Neuronal stem cell (in vitro differentiated cells): ENCODE measurements around the gene RBCK1.

Experiments
- DNase-seq: peaks from one replicate; pipeline ENCODE4 v3.0.0-alpha.2; 2013; ENCODE audit warnings: low spot score
- H2AFZ ChIP-seq: one replicate; pipeline ENCODE4 v1.6.1; 2013; ENCODE audit warnings: mild to moderate bottlenecking, low read length, inconsistent platforms
- H2AK5ac ChIP-seq: 2 replicates; pipeline ENCODE4 v1.6.1; 2013; ENCODE audit warnings: low read depth, mild to moderate bottlenecking, inconsistent platforms, low read length, moderate library complexity, mixed read lengths
- H2BK120ac ChIP-seq: 2 replicates; pipeline ENCODE4 v1.6.1; 2013; ENCODE audit warnings: low read depth, mild to moderate bottlenecking, inconsistent platforms, low read length, moderate library complexity, mixed read lengths
- H2BK12ac ChIP-seq: one replicate; pipeline ENCODE4 v1.6.1; 2013; ENCODE audit warnings: low read length, inconsistent platforms
- H2BK15ac ChIP-seq: 2 replicates; pipeline ENCODE4 v1.6.1; 2013; ENCODE audit warnings: mild to moderate bottlenecking, low read length, inconsistent platforms, mixed read lengths
- H2BK5ac ChIP-seq: one replicate; pipeline ENCODE4 v1.6.1; 2013; ENCODE audit warnings: inconsistent platforms, mild to moderate bottlenecking, low read length, moderate library complexity
- H3K14ac ChIP-seq: one replicate; pipeline ENCODE4 v1.6.1; 2013; ENCODE audit warnings: low read length, inconsistent platforms
- H3K18ac ChIP-seq: 2 replicates; pipeline ENCODE4 v1.6.1; 2013; ENCODE audit warnings: low read length, inconsistent platforms
- H3K23ac ChIP-seq: 2 replicates; pipeline ENCODE4 v1.6.1; 2013; ENCODE audit warnings: low read depth, mild to moderate bottlenecking, mixed read lengths, low read length, inconsistent platforms; ENCODE audit not compliant: poor library complexity
- H3K27ac ChIP-seq: replicated peaks from 3 replicates; pipeline ENCODE4 v1.5.1; 2013; ENCODE audit warnings: low read length, inconsistent platforms
- H3K27me3 ChIP-seq, 3 experiments: 2 replicates each; pipeline ENCODE4 v1.6.1; 2013; ENCODE audit warnings: low read length in 3 of 3, mild to moderate bottlenecking in 2 of 3, inconsistent platforms in 1 of 3, low read depth in 1 of 3, mixed read lengths in 1 of 3, moderate library complexity in 1 of 3; ENCODE audit not compliant: control insufficient read depth in 3 of 3, insufficient read depth in 3 of 3
- H3K36me3 ChIP-seq, 2 donors: replicated peaks in 1 of 2; 2 replicates each; pipeline ENCODE4 v1.6.1; 2013; ENCODE audit warnings: low read length in 2 of 2; ENCODE audit not compliant: control insufficient read depth in 2 of 2, insufficient read depth in 2 of 2
- H3K4ac ChIP-seq: 2 replicates; pipeline ENCODE4 v1.6.1; 2013; ENCODE audit warnings: inconsistent platforms, mild to moderate bottlenecking, low read length, moderate library complexity
- H3K4me1 ChIP-seq, 2 donors: 1 replicate in 1 of 2; 2 replicates in 1 of 2; pipeline ENCODE4 v1.6.1; 2013; ENCODE audit warnings: low read length in 2 of 2, low read depth in 1 of 2; ENCODE audit not compliant: control insufficient read depth in 2 of 2, insufficient read depth in 1 of 2
- H3K4me2 ChIP-seq: one replicate; pipeline ENCODE4 v1.6.1; 2013; ENCODE audit warnings: mild to moderate bottlenecking, low read length, inconsistent platforms; ENCODE audit not compliant: insufficient read depth, poor library complexity, severe bottlenecking
- H3K4me3 ChIP-seq, 2 donors: 2 replicates each; pipeline ENCODE4 v1.5.1; 2013; ENCODE audit warnings: low read length in 2 of 2, mild to moderate bottlenecking in 2 of 2, inconsistent platforms in 1 of 2, moderate library complexity in 1 of 2
- H3K79me1 ChIP-seq: one replicate; pipeline ENCODE4 v1.6.1; 2013; ENCODE audit warnings: low read depth, mild to moderate bottlenecking, inconsistent platforms, low read length, moderate library complexity
- H3K9ac ChIP-seq: one replicate; pipeline ENCODE4 v1.6.1; 2013; ENCODE audit warnings: mild to moderate bottlenecking, low read depth, low read length, inconsistent platforms; ENCODE audit not compliant: poor library complexity
- H3K9me3 ChIP-seq, 2 donors: replicated peaks in 1 of 2; 2 replicates each; pipeline versions ENCODE3 to v1.6.1; 2013; ENCODE audit warnings: low read length in 2 of 2, mild to moderate bottlenecking in 2 of 2, inconsistent platforms in 1 of 2, low read depth in 1 of 2, mixed read lengths in 1 of 2, moderate library complexity in 1 of 2; ENCODE audit not compliant: control insufficient read depth in 2 of 2, insufficient read depth in 1 of 2
- H4K8ac ChIP-seq: one replicate; pipeline ENCODE4 v1.6.1; 2013; ENCODE audit warnings: low read depth, mild to moderate bottlenecking, inconsistent platforms, low read length, moderate library complexity
- H4K91ac ChIP-seq: one replicate; pipeline ENCODE4 v1.6.1; 2013; ENCODE audit warnings: low read length, low read depth, mild to moderate bottlenecking, inconsistent platforms; ENCODE audit not compliant: poor library complexity
- WGBS, 2 donors: extraction: QIAGEN DNeasy Blood & Tissue Kit; methylation state at CpG; one replicate each; pipeline ENCODE4 v1.1.7; 2013; ENCODE audit warnings: missing lambda C conversion rate in 2 of 2, mixed read lengths in 1 of 2; ENCODE audit not compliant: insufficient read length in 2 of 2, insufficient replicate concordance in 1 of 2; ENCODE audit errors: extremely low coverage in 2 of 2; 5-methylcytosine and 5-hydroxymethylcytosine counted together

RBCK1 gene

GRCh38 chr20:426566-426965 is 18.5 kb downstream of the RBCK1 start:
- Histone ChIP-seq H3K4ac (no peak overlapping the region), H2BK12ac (no peak overlapping the region), H2AFZ (no peak overlapping the region), H3K79me1 (peaks cover 3% of the 10 kb centered on the region), H3K9ac (no peak overlapping the region), H4K91ac (no peak overlapping the region), H4K8ac (no peak overlapping the region), H3K4me2 (no peak overlapping the region), H2BK120ac (no peak overlapping the region), H3K36me3 (peaks cover 33 to 77% of the 10 kb centered on the region in 2 donors), H2BK5ac (no peak overlapping the region), H3K27me3 (no peaks in the 10 kb centered on the region), H3K27ac (no peak overlapping the region), H3K23ac (no peak overlapping the region), H2AK5ac (no peak overlapping the region), H2BK15ac (no peak overlapping the region), H3K18ac (no peak overlapping the region), H3K4me1 (no peaks in the 10 kb centered on the region), H3K4me3 (no peak overlapping the region), H3K14ac (no peak overlapping the region), H3K9me3 (peaks cover 0 to 2% of the 10 kb centered on the region in 2 donors)
- no peak for DNase-seq
- no CpG with 5 or more reads among the region's 2 CpGs for WGBS, 2 donors

- peaks cover 29 to 75% of the 10 kb centered on the region in 2 donors for H3K36me3 ChIP-seq
- H3K79me1 ChIP-seq, result no peaks in the 10 kb centered on the region
- no peak overlapping the region for H3K4me2 ChIP-seq
- H3K4me3 ChIP-seq, result no peak overlapping the region
- no CpG with 5 or more reads among the region's 4 CpGs for WGBS, 2 donors
- no peak overlapping the region for H4K8ac ChIP-seq
- H3K27ac ChIP-seq, result no peak overlapping the region
- H3K14ac ChIP-seq, result no peak overlapping the region
- H2BK5ac ChIP-seq, result no peak overlapping the region
- H3K9ac ChIP-seq, result no peak overlapping the region
- H3K18ac ChIP-seq, result no peak overlapping the region
- no peak overlapping the region for H3K23ac ChIP-seq
- DNase-seq, result no peak
- no peak overlapping the region for H2BK12ac ChIP-seq
- no peak overlapping the region for H3K4ac ChIP-seq
- no peaks in the 10 kb centered on the region for H3K9me3 ChIP-seq
- H2AFZ ChIP-seq, result no peak overlapping the region
- H3K4me1 ChIP-seq, result no peaks in the 10 kb centered on the region
- no peak overlapping the region for H4K91ac ChIP-seq
- no peak overlapping the region for H2BK15ac ChIP-seq
- no peak overlapping the region for H2AK5ac ChIP-seq
- H3K27me3 ChIP-seq, result no peaks in the 10 kb centered on the region
- H2BK120ac ChIP-seq, result no peak overlapping the region
Measured at GRCh38 chr20:427401-427800, 19.3 kb downstream of the RBCK1 start.

DNA sequence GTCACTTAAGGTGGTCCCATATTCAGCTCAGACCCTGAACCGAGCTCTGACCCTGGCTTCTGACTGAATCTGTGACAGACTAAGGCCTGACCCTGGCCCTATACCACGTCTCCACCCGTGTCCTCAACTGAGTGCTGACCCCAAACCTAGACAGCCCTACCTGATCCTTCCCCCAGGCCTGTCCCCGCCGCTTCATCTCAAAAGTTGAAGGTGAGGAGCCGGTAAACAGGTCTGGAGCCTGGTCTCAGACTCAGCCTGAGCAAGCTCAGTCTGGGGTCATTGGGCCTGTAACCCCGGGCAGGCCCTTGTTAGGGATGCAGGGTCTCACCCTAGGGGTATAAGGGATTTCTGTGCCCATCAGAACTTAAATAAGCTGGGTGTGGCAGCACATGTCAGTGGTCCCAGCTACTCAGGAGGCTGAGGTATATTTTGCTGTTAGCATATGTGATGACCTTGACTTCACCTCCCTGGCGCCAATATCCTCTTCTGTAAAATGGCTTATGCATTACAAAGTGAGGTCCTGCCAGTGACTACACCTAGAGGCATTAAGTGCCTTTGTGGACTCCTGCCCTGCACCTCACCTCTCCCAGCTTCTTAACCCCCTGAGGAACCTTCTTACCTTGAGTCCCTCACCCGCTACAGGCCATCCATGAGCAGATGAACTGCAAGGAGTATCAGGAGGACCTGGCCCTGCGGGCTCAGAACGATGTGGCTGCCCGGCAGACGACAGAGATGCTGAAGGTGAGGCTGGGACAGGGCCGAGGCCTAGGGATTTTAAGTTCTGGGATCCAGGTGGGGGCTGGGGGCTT is 20.0 kb downstream of the RBCK1 start:
- Histone ChIP-seq H3K23ac (no peak overlapping the region), H3K9me3 (no peaks in the 10 kb centered on the region), H3K4ac (no peak overlapping the region), H3K4me1 (no peaks in the 10 kb centered on the region), H2AK5ac (no peak overlapping the region), H3K79me1 (no peaks in the 10 kb centered on the region), H2AFZ (no peak overlapping the region), H3K4me3 (no peak overlapping the region), H2BK120ac (no peak overlapping the region), H4K91ac (no peak overlapping the region), H3K4me2 (no peak overlapping the region), H2BK12ac (no peak overlapping the region), H3K9ac (peak overlapping the region; percentile 30), H3K18ac (no peak overlapping the region), H3K36me3 (peaks cover 25 to 72% of the 10 kb centered on the region in 2 donors), H2BK15ac (no peak overlapping the region), H3K27ac (no peak overlapping the region), H3K14ac (no peak overlapping the region), H2BK5ac (no peak overlapping the region), H3K27me3 (no peaks in the 10 kb centered on the region), H4K8ac (no peak overlapping the region)
- DNase-seq, result no peak
- WGBS, 2 donors, result no CpG with 5 or more reads among the region's 14 CpGs

- Histone ChIP-seq H3K36me3 (peaks cover 23 to 66% of the 10 kb centered on the region in 2 donors), H3K4me3 (no peak overlapping the region), H3K79me1 (no peaks in the 10 kb centered on the region), H3K14ac (no peak overlapping the region), H2BK15ac (no peak overlapping the region), H2BK120ac (no peak overlapping the region), H3K18ac (no peak overlapping the region), H3K27me3 (no peaks in the 10 kb centered on the region), H3K23ac (no peak overlapping the region), H3K9me3 (no peaks in the 10 kb centered on the region), H3K27ac (no peak overlapping the region), H3K4ac (no peak overlapping the region), H3K4me2 (no peak overlapping the region), H2BK12ac (no peak overlapping the region), H2AK5ac (no peak overlapping the region), H4K8ac (no peak overlapping the region), H2AFZ (no peak overlapping the region), H2BK5ac (no peak overlapping the region), H3K9ac (no peak overlapping the region), H3K4me1 (no peaks in the 10 kb centered on the region), H4K91ac (no peak overlapping the region)
- DNase-seq, result no peak
- no CpG with 5 or more reads among the region's 14 CpGs for WGBS, 2 donors
Measured at GRCh38 chr20:428658-429200, 20.6 kb downstream of the RBCK1 start.
